ENCODE measurements around the gene ERG28.
"Not testable (repeated sequence)": the region's sequence is repeated elsewhere in the genome, so short reads cannot be mapped to it uniquely, and the experiment has no call there.

Gene ERG28
- total RNA-seq: 12.7 to 39.8 (median 31.1) reads per million in 3 experiments

DNA sequence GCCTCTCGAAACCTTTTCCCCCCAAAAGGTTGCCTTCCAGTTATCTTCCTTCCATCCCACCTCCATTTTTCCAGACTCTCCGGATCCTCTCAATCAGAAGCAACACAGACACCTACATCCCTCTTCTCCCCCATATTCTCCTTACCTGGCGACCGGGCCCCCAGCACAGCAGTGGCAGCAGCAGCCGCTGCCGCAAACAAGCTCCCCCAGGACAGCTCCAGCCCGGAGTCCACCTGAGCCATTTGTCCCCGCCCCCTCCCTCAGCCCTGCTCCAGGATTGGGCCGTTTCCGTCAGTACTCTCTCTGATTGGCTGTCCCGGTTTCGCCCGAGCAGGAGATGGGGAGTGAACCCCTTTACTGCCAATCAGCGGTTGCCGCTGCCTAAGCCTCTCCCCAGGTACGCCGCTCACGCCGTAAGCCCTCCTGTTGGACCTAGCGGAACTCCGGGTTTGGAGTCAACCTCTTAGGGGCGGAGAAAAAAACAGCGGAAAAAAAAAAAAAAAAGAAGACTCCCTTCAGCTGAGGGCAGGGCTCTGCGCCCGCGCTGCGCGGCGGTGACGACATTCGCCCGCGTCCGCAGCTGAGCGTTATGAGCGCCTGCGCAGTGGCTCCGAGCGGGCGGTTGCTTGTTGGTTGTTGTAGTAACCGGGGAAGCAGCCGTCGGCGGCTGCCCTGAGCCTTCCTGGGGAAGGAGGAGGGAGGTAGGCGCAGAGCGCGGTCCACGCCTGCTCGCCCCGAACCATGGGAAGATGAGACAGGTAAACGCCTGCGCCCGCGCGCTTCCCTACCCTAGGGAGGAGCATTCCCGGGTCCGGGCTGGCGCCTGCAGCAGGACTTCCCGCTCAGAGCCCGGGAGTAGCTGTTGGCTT lies at the start of gene ERG28, which contains the start of gene TTLL5:
Gene ERG28, minus strand, starts transcription at position 247 of the 869 bp plus-strand sequence. CDS start 3,374 bp downstream, outside the sequence.
Gene TTLL5, plus strand, starts transcription at position 617 of the 869 bp plus-strand sequence. CDS start 1,904 bp downstream, outside the sequence.
- peak; percentile 97 for DNase-seq

GRCh38 chr14:75709207-75709812 lies 48.6 kb upstream of the ERG28 start:
- peak; percentile 50 for DNase-seq

GRCh38 chr14:75705014-75705413 lies 44.3 kb upstream of the ERG28 start:
- DNase-seq: no peak

DNA sequence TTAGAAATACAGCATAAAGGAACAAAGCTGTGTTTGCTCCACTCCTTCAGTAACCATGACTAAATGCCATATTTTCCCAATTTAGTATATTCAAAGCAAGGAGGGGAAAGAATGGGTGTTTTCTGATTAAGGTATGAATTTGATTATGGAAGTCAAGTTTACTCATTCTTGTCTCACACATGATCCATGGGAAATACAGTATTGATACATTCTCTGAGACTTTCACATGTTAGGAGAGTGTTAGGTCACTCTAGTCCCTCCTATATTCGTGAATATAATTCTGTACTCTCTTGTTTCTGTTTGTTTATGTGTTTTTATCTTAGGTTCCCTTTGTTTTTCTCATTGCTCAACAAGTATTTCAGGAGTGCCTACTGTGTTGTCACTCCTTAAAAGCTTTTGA lies 42.8 kb upstream of the ERG28 start:
- DNase-seq: no peak

DNA sequence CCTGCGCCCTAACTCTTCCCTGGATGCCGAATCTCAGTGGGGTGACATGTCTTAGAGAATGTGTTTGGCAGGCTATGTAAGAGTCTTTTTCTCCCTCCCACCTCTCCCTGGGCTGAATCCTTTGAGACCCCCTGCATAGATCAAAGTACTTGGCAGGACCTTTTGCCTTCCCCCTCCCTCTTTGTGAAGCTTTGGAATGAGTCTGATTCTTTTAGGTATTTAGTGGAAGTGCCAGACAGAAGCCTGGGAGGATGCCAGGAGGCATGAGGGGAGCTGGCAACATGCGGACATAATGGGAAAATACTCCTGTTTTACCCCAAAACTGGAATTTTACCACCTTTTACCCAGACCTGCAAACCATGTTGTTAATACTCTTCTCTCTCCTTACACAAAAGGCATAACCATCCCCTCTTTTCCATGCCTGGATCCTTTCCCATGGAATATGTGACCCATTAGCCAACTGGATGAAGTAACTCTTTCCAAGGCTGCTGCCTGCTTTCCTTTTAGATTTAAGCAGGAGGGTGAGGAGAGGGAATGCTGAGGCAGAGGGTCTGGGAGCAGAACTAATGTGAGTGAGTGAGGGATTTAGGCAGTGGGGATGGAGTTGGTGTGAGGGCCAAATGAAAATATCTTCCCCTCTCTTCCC lies 42.1 kb upstream of the ERG28 start:
- DNase-seq: no peak

GRCh38 chr14:75702122-75702521 lies 41.4 kb upstream of the ERG28 start:
- no peak for DNase-seq

- DNase-seq: no peak
Observed at GRCh38 chr14:75700295-75700694, 39.6 kb upstream of the ERG28 start.

DNA sequence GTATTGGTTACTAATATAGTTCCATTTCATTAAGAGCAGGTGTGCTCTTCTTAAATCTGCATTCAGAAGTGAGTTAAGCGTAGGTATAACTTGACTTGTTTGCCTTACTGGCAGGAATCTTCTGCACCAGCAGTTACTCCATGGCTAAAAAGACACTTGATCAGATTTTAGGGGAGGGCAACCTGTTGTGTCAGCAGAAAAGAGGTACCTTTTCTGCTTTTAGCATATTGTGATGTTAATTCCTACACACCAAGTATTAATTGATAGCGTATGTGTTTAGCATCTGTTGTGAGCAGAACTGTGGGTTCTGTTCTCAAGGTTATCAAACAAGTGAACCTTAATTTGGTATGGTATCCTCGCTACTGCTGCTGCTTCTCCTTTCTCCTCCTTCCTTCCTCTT lies 38.7 kb upstream of the ERG28 start:
- DNase-seq: no peak

- DNase-seq: no peak
Observed at GRCh38 chr14:75697918-75698317, 37.2 kb upstream of the ERG28 start.

GRCh38 chr14:75697386-75697785 lies 36.7 kb upstream of the ERG28 start:
- no peak for DNase-seq

GRCh38 chr14:75695025-75695424 lies 34.3 kb upstream of the ERG28 start:
- not testable (repeated sequence) for DNase-seq

DNA sequence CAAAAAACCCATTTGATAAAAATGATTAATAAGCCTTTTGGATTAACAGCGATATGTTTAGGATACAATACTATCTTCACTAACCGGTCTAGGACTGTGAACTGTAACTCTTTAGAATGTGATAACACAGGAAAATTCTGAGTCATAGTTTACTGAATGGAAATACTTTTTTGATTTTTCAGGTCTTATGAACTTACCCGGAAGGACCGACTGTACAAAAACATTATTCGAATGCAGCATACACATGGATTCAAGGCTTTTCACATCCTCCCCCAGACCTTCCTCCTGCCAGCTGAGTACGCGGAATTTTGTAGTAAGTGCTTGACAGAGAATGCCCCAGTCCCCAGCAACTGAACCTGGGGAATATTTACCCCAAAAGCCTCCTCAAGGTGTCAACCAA lies 29.3 kb upstream of the ERG28 start:
- DNase-seq: no peak

DNA sequence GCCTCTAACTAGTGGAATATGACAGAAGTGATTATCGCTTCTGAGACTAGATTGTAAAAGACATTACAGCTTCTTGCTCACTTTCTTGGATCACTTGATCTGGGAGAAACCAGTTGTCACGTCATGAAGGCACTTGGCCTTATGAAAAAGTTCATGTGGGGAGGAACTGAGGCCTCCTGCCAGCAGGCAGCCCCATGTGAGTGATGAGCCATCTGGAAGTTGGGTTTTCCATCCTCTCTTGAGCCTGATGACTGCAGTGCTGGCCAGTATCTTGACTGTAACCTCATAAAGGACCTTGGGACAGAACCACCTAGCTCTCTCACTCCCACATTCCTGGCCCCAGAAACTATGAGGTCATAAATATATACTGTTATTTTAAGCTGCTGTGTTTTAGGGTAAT lies 28.3 kb upstream of the ERG28 start:
- no peak for DNase-seq

GRCh38 chr14:75685910-75686309 lies 25.2 kb upstream of the ERG28 start:
- DNase-seq: no peak

- DNase-seq: no peak
Observed at GRCh38 chr14:75675265-75675960, 14.7 kb upstream of the ERG28 start.

GRCh38 chr14:75673345-75674035 lies 12.8 kb upstream of the ERG28 start:
- no peak for DNase-seq

DNA sequence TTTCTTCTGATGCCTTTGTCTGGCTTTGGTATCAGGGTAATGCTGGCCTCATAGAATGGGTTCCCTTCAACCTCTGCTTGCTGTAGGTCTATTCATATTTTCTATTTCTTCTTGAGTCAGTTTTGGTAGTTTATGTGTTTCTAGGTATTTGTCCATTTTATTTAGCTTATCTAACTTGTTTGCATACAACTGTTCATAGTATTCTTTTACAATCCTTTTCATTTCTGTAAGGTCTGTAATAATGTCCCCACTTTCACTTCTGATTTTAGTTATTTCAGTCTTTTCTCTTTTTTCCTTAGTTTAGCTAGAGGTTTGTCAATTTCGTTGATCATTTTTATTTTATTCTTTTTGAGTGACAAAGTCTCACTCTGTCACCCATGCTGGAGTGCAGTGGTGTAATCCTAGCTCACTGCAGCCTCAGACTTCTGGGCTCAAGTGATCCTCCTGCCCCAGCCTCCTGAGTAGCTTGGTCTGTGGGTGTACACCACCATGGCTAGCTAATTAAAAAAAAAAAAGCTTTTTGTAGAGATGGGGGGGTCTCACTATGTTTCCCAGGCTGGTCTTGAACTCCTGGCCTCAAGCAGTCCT lies 12.0 kb upstream of the ERG28 start:
- DNase-seq: no peak

DNA sequence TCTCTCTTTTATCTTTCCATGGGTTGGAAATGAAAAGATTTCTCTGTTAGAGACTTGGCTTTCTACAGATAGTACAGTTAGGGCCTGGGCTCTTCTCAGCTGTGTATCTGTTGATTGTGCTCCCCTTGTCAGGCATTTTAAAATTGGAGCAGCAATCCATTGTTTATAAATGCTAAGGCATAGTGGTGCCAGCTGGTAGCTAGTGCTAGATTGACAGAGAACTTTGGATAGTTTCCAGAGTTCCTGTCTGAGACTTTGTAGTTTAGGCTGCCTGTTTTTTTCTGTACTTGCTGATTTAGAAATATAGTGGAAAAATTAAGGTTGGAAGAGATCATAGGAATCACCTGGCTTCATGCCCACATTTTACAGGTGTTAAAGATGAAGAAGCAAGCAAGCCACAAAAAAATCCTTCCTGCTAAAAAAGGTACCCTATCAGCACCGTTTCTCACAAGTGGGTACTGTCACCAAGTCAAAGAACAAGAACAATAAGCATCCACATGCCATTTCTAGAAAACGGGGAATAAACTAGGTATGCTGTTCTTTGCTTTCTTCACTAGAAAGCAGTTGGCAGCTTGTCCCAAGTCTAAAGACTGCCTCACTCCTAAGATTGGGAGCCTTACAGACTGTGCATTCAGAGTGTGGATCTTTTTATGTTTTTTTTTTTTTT lies 6.6 kb upstream of the ERG28 start:
- DNase-seq: no peak

DNA sequence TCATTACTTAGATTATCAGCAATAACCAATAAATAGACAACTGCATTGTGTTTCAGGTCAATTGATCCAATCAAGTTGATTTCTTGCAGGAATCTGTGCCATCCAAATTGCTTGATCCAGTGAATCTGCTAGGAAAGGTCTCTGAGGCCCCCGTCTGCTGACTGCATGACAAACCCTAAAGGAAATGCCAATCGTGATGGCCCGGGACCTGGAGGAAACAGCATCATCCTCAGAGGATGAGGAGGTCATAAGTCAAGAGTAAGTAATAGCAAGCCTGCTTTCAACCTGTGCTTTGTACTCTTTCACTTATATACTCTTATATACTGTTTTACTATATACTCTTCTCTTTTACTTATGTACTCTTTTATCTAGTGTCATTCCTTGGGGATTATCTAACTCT lies 2.3 kb upstream of the ERG28 start:
- no peak for DNase-seq

- no peak for DNase-seq
Observed at GRCh38 chr14:75661499-75661814, 781 bp upstream of the ERG28 start.

- no peak for DNase-seq
Observed at GRCh38 chr14:75660238-75660629, 442 bp downstream of the ERG28 start.

- DNase-seq: no peak
Observed at GRCh38 chr14:75658957-75659356, 1.7 kb downstream of the ERG28 start.

Measured in central memory CD4-positive, alpha-beta T cell (primary cell).